Stimulated activated effector memory CD8-positive, alpha-beta T cell treated with anti-CD3 and anti-CD28 coated beads, Interleukin-12 subunit alpha, Interleukin-12 subunit beta, amount 100 ng/mL, for 72 hours (primary cell): ENCODE data around the gene NFKB1.

Experiments used
- ATAC-seq: fragments of 150-1000 bp; cut with Tn5 transposase; 2 replicates; pipeline ENCODE4 v1.10.0; 2021
- DNase-seq, 2 donors: peaks; one replicate each; pipeline ENCODE4 v3.0.0; 2021 to 2022; ENCODE audit warnings: low spot score in 2 of 2
- H3K27ac Mint-ChIP-seq: one replicate; pipeline ENCODE4 v1.8.0; 2022; ENCODE audit warnings: mild to moderate bottlenecking, mixed read lengths
- H3K36me3 Mint-ChIP-seq: one replicate; pipeline ENCODE4 v1.8.0; 2022; ENCODE audit warnings: mild to moderate bottlenecking, mixed read lengths
- H3K4me1 Mint-ChIP-seq: one replicate; pipeline ENCODE4 v1.8.0; 2022; ENCODE audit warnings: mixed read lengths
- H3K4me3 Mint-ChIP-seq: one replicate; pipeline ENCODE4 v1.8.0; 2022; ENCODE audit warnings: mild to moderate bottlenecking, mixed read lengths
- H3K9me3 Mint-ChIP-seq: one replicate; pipeline ENCODE4 v1.8.0; 2022; ENCODE audit warnings: mixed read lengths

Gene NFKB1

GRCh38 chr4:102663073-102663472 lies 161.9 kb downstream of the NFKB1 start:
- no peak overlapping the region for H3K4me3 Mint-ChIP-seq
- no peak for ATAC-seq
- peaks cover 20% of the 10 kb centered on the region for H3K36me3 Mint-ChIP-seq
- no peak for DNase-seq
- no peak overlapping the region for H3K27ac Mint-ChIP-seq
- no peaks in the 10 kb centered on the region for H3K9me3 Mint-ChIP-seq
- no peaks in the 10 kb centered on the region for H3K4me1 Mint-ChIP-seq

DNA sequence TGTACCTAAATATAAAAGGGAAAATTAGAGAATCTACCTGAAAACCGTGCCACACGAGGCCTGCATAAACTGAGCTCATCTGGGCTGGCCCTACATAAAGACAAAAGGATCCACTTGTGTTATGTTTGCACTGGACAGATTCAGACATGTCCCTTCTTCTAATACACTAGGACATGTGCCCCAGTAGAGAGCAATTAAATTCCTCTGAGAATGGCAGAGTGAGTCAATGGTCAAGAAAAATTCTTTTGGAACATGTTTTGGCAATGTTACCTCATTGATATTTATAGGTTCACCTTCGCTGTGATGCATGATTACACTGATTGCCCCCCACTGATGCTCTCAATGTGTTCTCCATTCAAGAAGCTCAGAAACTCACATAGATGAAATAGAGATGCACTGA lies 164.4 kb downstream of the NFKB1 start:
- ATAC-seq (no peak), DNase-seq (no peak)
- H3K9me3 Mint-ChIP-seq = no peaks in the 10 kb centered on the region
- no peaks in the 10 kb centered on the region for H3K4me1 Mint-ChIP-seq
- peaks cover 37% of the 10 kb centered on the region for H3K36me3 Mint-ChIP-seq
- no peak overlapping the region for H3K27ac Mint-ChIP-seq
- H3K4me3 Mint-ChIP-seq = no peak overlapping the region
